HG03045 (cell line): ENCODE measurements around the gene ZCCHC10.
"Not testable (repeated sequence)": the region's sequence is repeated elsewhere in the genome, so short reads cannot be mapped to it uniquely, and the experiment has no call there.

Source experiments
- ATAC-seq: cut with Tn5 transposase; IDR thresholded peaks from one replicate; pipeline ENCODE4 v1.9.1; 2021; ENCODE audit warnings: mild to moderate bottlenecking, moderate library complexity; ENCODE audit not compliant: unreplicated experiment

Gene ZCCHC10

GRCh38 chr5:133046560-133046959, 20.2 kb upstream of the ZCCHC10 start:
- not testable (repeated sequence) for ATAC-seq

- no peak for ATAC-seq
Measured at GRCh38 chr5:133041910-133042309, 15.6 kb upstream of the ZCCHC10 start.

- ATAC-seq = no peak
Measured at GRCh38 chr5:133041157-133041784, 14.9 kb upstream of the ZCCHC10 start.

- ATAC-seq = not testable (repeated sequence)
Measured at GRCh38 chr5:133036677-133037076, 10.3 kb upstream of the ZCCHC10 start.

GRCh38 chr5:133035224-133035623, 8.9 kb upstream of the ZCCHC10 start:
- no peak for ATAC-seq

- no peak for ATAC-seq
Measured at GRCh38 chr5:133034064-133034463, 7.7 kb upstream of the ZCCHC10 start.

- no peak for ATAC-seq
Measured at GRCh38 chr5:133032852-133033742, 6.7 kb upstream of the ZCCHC10 start.

- no peak for ATAC-seq
Measured at GRCh38 chr5:133030343-133031005, 4.1 kb upstream of the ZCCHC10 start.

- ATAC-seq = no peak
Measured at GRCh38 chr5:133029416-133029815, 3.1 kb upstream of the ZCCHC10 start.

GRCh38 chr5:133026664-133027153, 360 bp upstream of the ZCCHC10 start:
- no peak for ATAC-seq

GRCh38 chr5:133019471-133019870, 6.9 kb downstream of the ZCCHC10 start:
- ATAC-seq = not testable (repeated sequence)

GRCh38 chr5:133017964-133018363, 8.4 kb downstream of the ZCCHC10 start:
- ATAC-seq = no peak

- no peak for ATAC-seq
Measured at GRCh38 chr5:133015466-133015865, 10.9 kb downstream of the ZCCHC10 start.

- not testable (repeated sequence) for ATAC-seq
Measured at GRCh38 chr5:133008455-133008854, 17.9 kb downstream of the ZCCHC10 start.

GRCh38 chr5:133006653-133007052, 19.7 kb downstream of the ZCCHC10 start:
- no peak for ATAC-seq

GRCh38 chr5:132999246-132999645, 27.1 kb downstream of the ZCCHC10 start:
- ATAC-seq = no peak

- no peak for ATAC-seq
Measured at GRCh38 chr5:132998556-132998955, 27.8 kb downstream of the ZCCHC10 start.

- no peak for ATAC-seq
Measured at GRCh38 chr5:132996307-132996706, 30.0 kb downstream of the ZCCHC10 start.

GRCh38 chr5:132987531-132988408, 38.6 kb downstream of the ZCCHC10 start:
- no peak for ATAC-seq

- not testable (repeated sequence) for ATAC-seq
Measured at GRCh38 chr5:132982971-132983370, 43.4 kb downstream of the ZCCHC10 start.
